Neural progenitor cell (in vitro differentiated cells): ENCODE measurements around the gene DLG3. TPM values are rescaled to one million over a fixed set of nuclear protein-coding genes. Genes with fewer than 3 reads are reported as not detected.

Source experiments
- DNase-seq: peaks from one replicate; pipeline ENCODE4 v3.0.0-alpha.2; 2016; ENCODE audit warnings: low spot score
- H2AFZ ChIP-seq: fragments of 200-600 bp; sonication (generic); replicated peaks from 2 replicates; pipeline ENCODE4 v1.6.1; 2016; ENCODE audit warnings: antibody characterized with exemption
- H3F3A ChIP-seq: fragments of 200-600 bp; sonication (generic); 2 replicates; pipeline ENCODE4 v1.6.1; 2016; ENCODE audit warnings: antibody characterized with exemption, low read depth
- H3K27ac ChIP-seq: fragments of 200-600 bp; sonication (generic); 2 replicates; pipeline ENCODE4 v1.5.1; 2016; ENCODE audit warnings: mild to moderate bottlenecking
- H3K27me3 ChIP-seq: fragments of 200-600 bp; sonication (generic); 2 replicates; pipeline ENCODE4 v1.6.1; 2016; ENCODE audit warnings: mild to moderate bottlenecking, moderate library complexity
- H3K36me3 ChIP-seq: fragments of 200-600 bp; sonication (generic); 2 replicates; pipeline ENCODE4 v1.5.1; 2016
- H3K4me1 ChIP-seq: fragments of 200-600 bp; sonication (generic); 2 replicates; pipeline ENCODE4 v1.6.1; 2016; ENCODE audit warnings: mixed run types
- H3K4me2 ChIP-seq: fragments of 200-600 bp; sonication (generic); 2 replicates; pipeline ENCODE4 v1.6.1; 2016
- H3K4me3 ChIP-seq: fragments of 200-600 bp; sonication (generic); 2 replicates; pipeline ENCODE4 v1.5.1; 2016
- H3K79me2 ChIP-seq: fragments of 200-600 bp; sonication (generic); 2 replicates; pipeline ENCODE4 v1.6.1; 2016; ENCODE audit warnings: low read depth
- H3K9ac ChIP-seq: fragments of 200-600 bp; sonication (generic); 2 replicates; pipeline ENCODE4 v1.6.1; 2016
- H3K9me3 ChIP-seq: fragments of 200-600 bp; sonication (generic); 2 replicates; pipeline ENCODE4 v1.5.1; 2016; ENCODE audit warnings: low read depth
- H4K20me1 ChIP-seq: fragments of 200-600 bp; sonication (generic); 2 replicates; pipeline ENCODE4 v1.6.1; 2016; ENCODE audit warnings: low read depth
- H3K27ac Mint-ChIP-seq: 3 replicates; pipeline ENCODE4 v1.8.0; 2021; ENCODE audit warnings: mixed read lengths
- H3K27me3 Mint-ChIP-seq: 2 replicates; pipeline ENCODE4 v1.8.0; 2022; ENCODE audit warnings: low read depth, mild to moderate bottlenecking, inconsistent platforms, moderate library complexity, mixed read lengths; ENCODE audit not compliant: insufficient read depth
- H3K36me3 Mint-ChIP-seq: 3 replicates; pipeline ENCODE4 v1.8.0; 2021; ENCODE audit warnings: mixed read lengths
- H3K4me1 Mint-ChIP-seq: 3 replicates; pipeline ENCODE4 v1.8.0; 2021; ENCODE audit warnings: mixed read lengths
- H3K4me3 Mint-ChIP-seq: 3 replicates; pipeline ENCODE4 v1.8.0; 2021; ENCODE audit warnings: mild to moderate bottlenecking, moderate library complexity, mixed read lengths
- H3K9me3 Mint-ChIP-seq: 3 replicates; pipeline ENCODE4 v1.8.0; 2020; ENCODE audit warnings: mixed read lengths
- EZH2 ChIP-seq: fragments of 200-600 bp; sonication (generic); IDR thresholded peaks from 2 replicates; pipeline ENCODE4 v1.6.1; 2017; ENCODE audit warnings: antibody characterized with exemption, mild to moderate bottlenecking, moderate library complexity
- EZH2phosphoT487 ChIP-seq: fragments of 200-600 bp; sonication (generic); IDR thresholded peaks from 2 replicates; pipeline ENCODE4 v1.6.1; 2017; ENCODE audit warnings: antibody characterized with exemption
- total RNA-seq: library from RNA; depleted of rRNA; stranded (reverse); fragments of >200 nt; gene quantifications from 2 replicates; pipeline ENCODE4 v1.2.3, GENCODE V29; 2015; ENCODE audit warnings: low replicate concordance
- TF ChIP-seq, protein P1 (sequence below): fragments of 200-600 bp; sonication (generic); IDR thresholded peaks from 2 replicates; pipeline ENCODE4 v1.5.1; 2017; ENCODE audit warnings: antibody characterized with exemption, mild to moderate bottlenecking

Gene DLG3
- total RNA-seq, 1 donor from 2014 or later: 90.5 TPM

DNA sequence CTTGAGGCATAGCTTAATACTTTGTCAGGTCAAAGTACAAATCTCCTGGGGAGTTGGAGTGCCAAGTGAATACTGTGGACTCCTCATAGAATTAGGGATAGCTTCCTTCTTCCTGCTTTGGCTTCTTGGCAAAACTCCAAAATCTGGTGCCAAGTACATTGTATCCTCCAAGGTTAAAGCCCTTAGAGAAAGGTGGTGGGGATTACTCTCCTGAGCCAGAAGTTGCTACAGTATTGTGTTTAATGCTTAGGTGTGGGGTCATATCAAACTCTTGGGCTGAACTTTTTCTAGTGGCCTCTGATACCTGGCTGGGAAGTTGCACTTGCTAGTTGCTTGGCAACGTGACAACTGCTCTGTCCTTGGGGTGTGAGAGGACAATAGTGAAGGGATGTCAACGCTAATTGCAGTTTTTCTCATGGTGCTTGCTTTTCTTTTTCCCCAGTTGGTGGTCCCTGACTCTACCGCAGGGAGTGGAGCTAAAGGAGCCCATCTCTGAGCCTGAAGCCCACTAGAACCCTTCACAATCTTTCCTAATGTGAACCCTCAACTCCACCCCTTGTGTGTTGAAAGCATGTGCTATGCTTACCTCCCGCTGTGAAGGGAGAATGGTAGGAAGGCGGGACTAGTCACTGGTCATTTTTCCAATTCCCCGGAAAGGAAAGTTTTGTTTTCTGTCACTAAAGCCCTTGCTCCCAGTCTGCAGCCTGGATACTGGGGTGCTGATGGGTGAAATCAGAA is 35.5 kb downstream of the DLG3 start:
- Mint-ChIP-seq H3K27me3 (no peaks in the 10 kb centered on the region), H3K27ac (no peak overlapping the region), H3K4me1 (peaks cover 67% of the 10 kb centered on the region), H3K36me3 (no peaks in the 10 kb centered on the region), H3K9me3 (no peaks in the 10 kb centered on the region), H3K4me3 (peak overlapping the region; percentile 38)
- peaks cover 53% of the 10 kb centered on the region for H3K4me1 ChIP-seq
- peaks cover 100% of the 10 kb centered on the region for H4K20me1 ChIP-seq
- H3K4me3 ChIP-seq: no peak overlapping the region
- no peak overlapping the region for H2AFZ ChIP-seq
- no peaks in the 10 kb centered on the region for H3K36me3 ChIP-seq
- peaks cover 83% of the 10 kb centered on the region for H3K79me2 ChIP-seq
- no peaks in the 10 kb centered on the region for H3K9me3 ChIP-seq
- peak overlapping the region; percentile 87 for H3K27ac ChIP-seq
- no peaks in the 10 kb centered on the region for H3K27me3 ChIP-seq
- peak overlapping the region; percentile 68 for H3K4me2 ChIP-seq
- DNase-seq: peak; percentile 45
- peaks cover 36% of the 10 kb centered on the region for H3F3A ChIP-seq
- no peak overlapping the region for H3K9ac ChIP-seq
- no peak for TF ChIP-seq EZH2phosphoT487
- no peak for TF ChIP-seq EZH2
- TF ChIP-seq, protein P1, sequence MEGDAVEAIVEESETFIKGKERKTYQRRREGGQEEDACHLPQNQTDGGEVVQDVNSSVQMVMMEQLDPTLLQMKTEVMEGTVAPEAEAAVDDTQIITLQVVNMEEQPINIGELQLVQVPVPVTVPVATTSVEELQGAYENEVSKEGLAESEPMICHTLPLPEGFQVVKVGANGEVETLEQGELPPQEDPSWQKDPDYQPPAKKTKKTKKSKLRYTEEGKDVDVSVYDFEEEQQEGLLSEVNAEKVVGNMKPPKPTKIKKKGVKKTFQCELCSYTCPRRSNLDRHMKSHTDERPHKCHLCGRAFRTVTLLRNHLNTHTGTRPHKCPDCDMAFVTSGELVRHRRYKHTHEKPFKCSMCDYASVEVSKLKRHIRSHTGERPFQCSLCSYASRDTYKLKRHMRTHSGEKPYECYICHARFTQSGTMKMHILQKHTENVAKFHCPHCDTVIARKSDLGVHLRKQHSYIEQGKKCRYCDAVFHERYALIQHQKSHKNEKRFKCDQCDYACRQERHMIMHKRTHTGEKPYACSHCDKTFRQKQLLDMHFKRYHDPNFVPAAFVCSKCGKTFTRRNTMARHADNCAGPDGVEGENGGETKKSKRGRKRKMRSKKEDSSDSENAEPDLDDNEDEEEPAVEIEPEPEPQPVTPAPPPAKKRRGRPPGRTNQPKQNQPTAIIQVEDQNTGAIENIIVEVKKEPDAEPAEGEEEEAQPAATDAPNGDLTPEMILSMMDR: no peak

DNA sequence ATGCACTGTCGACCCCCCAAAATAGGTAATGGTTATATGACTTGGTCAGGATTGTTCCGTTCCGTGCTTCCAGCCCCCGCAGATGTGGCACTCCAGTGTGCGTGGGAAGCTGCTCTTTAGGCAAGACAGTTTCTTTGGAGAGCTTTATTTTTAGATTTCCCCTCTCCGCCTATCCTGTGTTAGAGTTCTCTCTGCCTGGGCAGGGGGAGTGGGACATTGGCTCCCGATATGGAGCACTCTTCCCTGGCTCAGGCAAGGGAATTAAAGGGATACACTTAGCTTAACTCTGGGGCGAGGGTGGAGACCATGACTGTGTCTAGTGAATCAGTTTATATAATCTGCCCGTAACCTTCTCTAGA is 36.0 kb downstream of the DLG3 start:
- Histone ChIP-seq H3K9me3 (no peaks in the 10 kb centered on the region), H3K79me2 (peaks cover 83% of the 10 kb centered on the region), H3K27me3 (no peaks in the 10 kb centered on the region), H2AFZ (no peak overlapping the region), H3K36me3 (no peaks in the 10 kb centered on the region), H4K20me1 (peaks cover 100% of the 10 kb centered on the region), H3K27ac (peak overlapping the region; percentile 87), H3K4me2 (peak overlapping the region; percentile 68), H3K4me1 (peaks cover 52% of the 10 kb centered on the region), H3K9ac (no peak overlapping the region), H3F3A (peaks cover 36% of the 10 kb centered on the region), H3K4me3 (no peak overlapping the region)
- no peak for DNase-seq
- TF ChIP-seq, protein P1: no peak
- TF ChIP-seq EZH2: no peak
- TF ChIP-seq EZH2phosphoT487: no peak
- Mint-ChIP-seq H3K4me3 (no peak overlapping the region), H3K9me3 (no peaks in the 10 kb centered on the region), H3K27ac (no peak overlapping the region), H3K27me3 (no peaks in the 10 kb centered on the region), H3K4me1 (peaks cover 62% of the 10 kb centered on the region), H3K36me3 (no peaks in the 10 kb centered on the region)

DNA sequence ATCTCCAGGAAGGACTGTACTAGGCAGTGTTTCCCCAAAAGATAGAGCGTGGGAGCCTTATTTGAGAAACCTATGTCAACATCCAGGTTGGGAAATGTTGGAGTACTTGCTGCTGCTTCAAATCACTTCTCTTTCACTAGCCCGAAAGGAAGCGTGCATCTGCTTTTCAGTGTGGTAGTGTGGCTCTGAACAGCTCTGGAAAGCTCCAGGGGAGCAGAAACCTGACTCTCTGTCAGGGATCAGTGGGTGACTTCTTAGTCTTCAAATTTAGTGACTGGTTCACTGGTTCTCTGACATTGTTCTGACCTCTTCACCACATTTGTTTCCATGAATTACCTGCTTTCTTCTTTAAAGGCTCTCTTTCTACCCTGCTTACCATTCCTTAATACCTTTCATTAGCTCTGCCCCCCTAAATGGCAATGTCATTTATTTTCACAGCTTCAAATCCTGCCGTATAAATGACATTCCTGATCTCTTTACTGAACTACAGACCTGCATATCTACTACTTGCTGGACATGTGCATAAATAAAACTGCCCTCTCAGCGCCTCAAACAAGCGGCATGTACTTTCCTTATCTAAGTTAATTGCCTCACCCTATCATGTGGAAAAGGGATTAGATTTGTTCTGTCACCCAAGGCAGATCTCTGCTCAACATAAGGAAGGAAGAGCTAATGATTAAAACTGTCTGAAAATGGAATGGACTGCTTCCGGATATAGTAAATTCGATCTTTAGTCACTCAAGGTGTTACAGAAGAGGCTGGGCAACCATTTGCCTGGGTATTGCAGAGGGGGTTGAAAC is 37.0 kb downstream of the DLG3 start:
- H3F3A ChIP-seq: peaks cover 36% of the 10 kb centered on the region
- H3K4me3 Mint-ChIP-seq: no peak overlapping the region
- peaks cover 94% of the 10 kb centered on the region for H4K20me1 ChIP-seq
- H3K27me3 ChIP-seq: no peaks in the 10 kb centered on the region
- H3K4me1 ChIP-seq: peaks cover 45% of the 10 kb centered on the region
- H3K9ac ChIP-seq: no peak overlapping the region
- H3K27ac Mint-ChIP-seq: no peak overlapping the region
- H3K36me3 ChIP-seq: no peaks in the 10 kb centered on the region
- peak; percentile 66 for DNase-seq
- peaks cover 55% of the 10 kb centered on the region for H3K4me1 Mint-ChIP-seq
- no peak overlapping the region for H2AFZ ChIP-seq
- H3K79me2 ChIP-seq: peaks cover 82% of the 10 kb centered on the region
- H3K9me3 ChIP-seq: no peaks in the 10 kb centered on the region
- peak overlapping the region; percentile 87 for H3K27ac ChIP-seq
- no peaks in the 10 kb centered on the region for H3K36me3 Mint-ChIP-seq
- H3K4me2 ChIP-seq: peak overlapping the region; percentile 68
- no peaks in the 10 kb centered on the region for H3K9me3 Mint-ChIP-seq
- peak overlapping the region; percentile 16 for H3K4me3 ChIP-seq
- no peaks in the 10 kb centered on the region for H3K27me3 Mint-ChIP-seq
- no peak for TF ChIP-seq EZH2phosphoT487
- TF ChIP-seq, protein P1: no peak
- TF ChIP-seq EZH2: no peak
